DND-41 (cell line): ENCODE data around the gene AUTS2.

ENCODE experiments used
- CTCF ChIP-seq: IDR thresholded peaks from 2 replicates; pipeline ENCODE4 v1.5.1; 2012; ENCODE audit warnings: borderline replicate concordance, low read length, moderate library complexity, mild to moderate bottlenecking; ENCODE audit not compliant: poor library complexity, severe bottlenecking; ENCODE audit errors: extremely low read depth
- EZH2 ChIP-seq: IDR thresholded peaks from 3 replicates; pipeline ENCODE4 v1.6.1; 2012; ENCODE audit warnings: borderline replicate concordance, low read depth, mild to moderate bottlenecking, moderate library complexity, low read length, inconsistent platforms; ENCODE audit not compliant: severe bottlenecking

- TF ChIP-seq CTCF (no peak), EZH2 (no peak)
Observed at GRCh38 chr7:69691327-69691726, 93.1 kb downstream of the AUTS2 start.
